Psoas muscle (tissue), 8 donors: ENCODE data around the gene FGD4. TPM values are rescaled to one million over a fixed set of nuclear protein-coding genes. Genes with fewer than 3 reads are reported as not detected.

Experiments
- ATAC-seq, 4 donors: fragments of 200-7000 bp; cut with Tn5 transposase; one replicate each; pipeline ENCODE4 v1.9.1; 2020; ENCODE audit warnings: moderate library complexity in 3 of 4, mild to moderate bottlenecking in 2 of 4
- DNase-seq, 2 donors: peaks; one replicate each; pipeline ENCODE4 v3.0.0-alpha.2; 2020
- H3K27ac ChIP-seq: fragments of 200-600 bp; one replicate; pipeline ENCODE4 v1.8.0; 2022
- H3K27me3 ChIP-seq, 3 donors: fragments of 200-600 bp in 1 of 3; one replicate each; pipeline versions ENCODE4 v1.6.1 to v1.8.0; 2013 to 2022; ENCODE audit warnings: low read length in 2 of 3, mild to moderate bottlenecking in 2 of 3, moderate library complexity in 1 of 3; ENCODE audit not compliant: insufficient read depth in 3 of 3
- H3K36me3 ChIP-seq, 2 donors: fragments of 200-600 bp in 1 of 2; one replicate each; pipeline versions ENCODE4 v1.6.1 to v1.8.0; 2013 to 2022; ENCODE audit warnings: low read depth in 1 of 2, mild to moderate bottlenecking in 1 of 2, moderate library complexity in 1 of 2; ENCODE audit not compliant: insufficient read depth in 1 of 2
- H3K4me1 ChIP-seq: fragments of 200-600 bp; one replicate; pipeline ENCODE4 v1.8.0; 2022
- H3K4me3 ChIP-seq: fragments of 200-600 bp; one replicate; pipeline ENCODE4 v1.8.0; 2022; ENCODE audit warnings: mild to moderate bottlenecking
- H3K9me3 ChIP-seq: fragments of 200-600 bp; one replicate; pipeline ENCODE4 v1.8.0; 2022
- WGBS, 3 donors: extraction: QIAGEN DNeasy Blood & Tissue Kit; methylation state at CpG; one replicate each; pipeline versions ENCODE4 v1.1.6 to v1.1.7; 2013; 5-methylcytosine and 5-hydroxymethylcytosine counted together
- intact Hi-C, 2 donors: fragments of 100-400 bp; cut with DNase I; formaldehyde crosslinking; loops; one replicate each; pipeline versions ENCODE4 v1.11.0 to v1.14.2; 2022
- polyA plus RNA-seq, 3 donors: library from polyadenylated mRNA; stranded (reverse); fragments of 200-250 nt; gene quantifications; one replicate each; pipeline ENCODE4 v1.2.3, GENCODE V29; 2013
- total RNA-seq, 4 donors: library from RNA; stranded (reverse); fragmentation: NEBNext Ultra II Directional in 2 of 4; extraction: Animal tissue kit (Norgen Biotek cat#: 25700) in 2 of 4; gene quantifications; one replicate each; pipeline versions ENCODE4 v1.2.1 to v1.2.4, GENCODE V29; 2021 to 2023
- TF ChIP-seq, protein P1 (sequence below): fragments of 200-600 bp; IDR thresholded peaks from one replicate; pipeline ENCODE4 v1.8.0; 2022; ENCODE audit warnings: antibody characterized with exemption
- donor health status: healthy with polysubstance abuse.
- donor health status: DM: no; HTN: no; CAD: no; lungs with moderate emphysema.
- donor health status: Bipolar disorder and iron deficiency.
- donor health status: healthy.
- donor health status: DM: yes; HTN: yes; CAD: no.
- donor health status: DM: no; HTN: no; CAD: no.
- donor health status: DM: no; HTN: no; CAD: no.
- donor health status: DM: yes; HTN: yes; CAD: no.

Gene FGD4
- total and polyA plus RNA-seq, 7 donors, result 1.1 to 20.8 (median 14.9) TPM

DNA sequence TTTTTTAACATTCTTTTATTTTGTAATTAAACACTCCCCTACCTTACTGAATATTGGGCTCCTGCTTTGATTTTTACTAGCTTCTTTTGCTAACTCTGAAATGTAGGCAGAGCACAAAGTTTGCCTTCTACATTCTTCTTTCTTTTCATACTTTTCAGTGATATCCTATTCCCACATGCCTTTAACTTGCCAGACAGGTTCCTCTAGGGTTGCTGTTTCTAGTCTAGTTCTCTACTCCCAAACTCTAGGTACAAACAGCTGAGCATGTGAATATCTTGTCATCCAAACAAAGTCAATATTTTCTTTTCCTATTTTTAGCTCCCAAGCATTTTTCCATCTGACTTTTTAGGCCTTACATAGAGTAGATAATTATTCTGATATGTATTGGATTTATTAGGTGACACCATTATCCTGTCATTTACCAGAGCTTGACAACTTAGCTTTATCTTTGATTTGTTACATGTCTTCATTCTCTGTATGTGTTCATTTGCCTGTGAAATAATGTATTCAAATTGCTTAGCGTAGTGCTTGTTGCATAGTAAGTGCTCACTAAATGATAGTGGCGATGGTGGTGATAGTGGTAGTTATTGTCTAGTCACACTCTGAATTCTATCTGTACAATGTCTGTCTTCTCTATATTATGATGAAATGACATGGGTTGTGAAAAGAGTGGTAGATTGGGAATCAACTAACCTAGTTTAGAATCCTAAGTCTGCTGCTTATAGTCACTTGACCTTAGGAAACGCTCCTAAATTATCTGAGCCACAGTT lies 206.2 kb downstream of the FGD4 start:
- no peaks in the 10 kb centered on the region for H3K9me3 ChIP-seq
- ATAC-seq, result no peak
- H3K36me3 ChIP-seq, result peaks cover 0 to 62% of the 10 kb centered on the region in 2 donors
- H3K27ac ChIP-seq, result no peak overlapping the region
- TF ChIP-seq, protein P1, sequence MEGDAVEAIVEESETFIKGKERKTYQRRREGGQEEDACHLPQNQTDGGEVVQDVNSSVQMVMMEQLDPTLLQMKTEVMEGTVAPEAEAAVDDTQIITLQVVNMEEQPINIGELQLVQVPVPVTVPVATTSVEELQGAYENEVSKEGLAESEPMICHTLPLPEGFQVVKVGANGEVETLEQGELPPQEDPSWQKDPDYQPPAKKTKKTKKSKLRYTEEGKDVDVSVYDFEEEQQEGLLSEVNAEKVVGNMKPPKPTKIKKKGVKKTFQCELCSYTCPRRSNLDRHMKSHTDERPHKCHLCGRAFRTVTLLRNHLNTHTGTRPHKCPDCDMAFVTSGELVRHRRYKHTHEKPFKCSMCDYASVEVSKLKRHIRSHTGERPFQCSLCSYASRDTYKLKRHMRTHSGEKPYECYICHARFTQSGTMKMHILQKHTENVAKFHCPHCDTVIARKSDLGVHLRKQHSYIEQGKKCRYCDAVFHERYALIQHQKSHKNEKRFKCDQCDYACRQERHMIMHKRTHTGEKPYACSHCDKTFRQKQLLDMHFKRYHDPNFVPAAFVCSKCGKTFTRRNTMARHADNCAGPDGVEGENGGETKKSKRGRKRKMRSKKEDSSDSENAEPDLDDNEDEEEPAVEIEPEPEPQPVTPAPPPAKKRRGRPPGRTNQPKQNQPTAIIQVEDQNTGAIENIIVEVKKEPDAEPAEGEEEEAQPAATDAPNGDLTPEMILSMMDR, result no peak
- H3K4me1 ChIP-seq, result no peaks in the 10 kb centered on the region
- intact Hi-C loops, result no loop called here
- 94 to 97% (median 96%) methylated on average over 3 of the region's 3 CpGs for WGBS, 3 donors
- no peak for DNase-seq
- H3K4me3 ChIP-seq, result no peak overlapping the region
- no peaks in the 10 kb centered on the region for H3K27me3 ChIP-seq

DNA sequence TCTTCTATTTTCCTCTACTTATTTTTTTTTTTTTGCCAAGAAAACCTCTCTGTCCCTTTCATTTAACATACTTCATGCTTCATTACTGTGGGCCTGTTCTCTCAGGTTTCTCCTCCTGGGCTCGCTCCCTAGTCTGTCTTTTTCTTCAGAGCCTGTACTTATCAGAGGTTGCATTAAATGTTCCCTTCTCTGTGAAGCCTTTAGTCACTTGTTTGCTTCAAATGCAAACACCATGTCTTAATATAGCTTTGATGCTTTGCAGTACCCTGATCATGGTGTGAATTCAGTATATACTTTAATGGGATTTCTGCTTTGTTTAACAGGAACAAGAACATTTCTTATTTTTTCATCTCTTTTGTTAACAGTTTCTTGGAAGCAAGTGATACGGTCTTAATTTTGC lies 207.1 kb downstream of the FGD4 start:
- peaks cover 0 to 62% of the 10 kb centered on the region in 2 donors for H3K36me3 ChIP-seq
- ATAC-seq, result no peak
- H3K9me3 ChIP-seq, result no peaks in the 10 kb centered on the region
- DNase-seq, result no peak
- intact Hi-C loops, result no loop called here
- H3K27ac ChIP-seq, result no peak overlapping the region
- TF ChIP-seq, protein P1, result no peak
- 85 to 95% (median 89%) methylated on average over 2 of the region's 2 CpGs for WGBS, 3 donors
- no peaks in the 10 kb centered on the region for H3K4me1 ChIP-seq
- H3K27me3 ChIP-seq, result no peaks in the 10 kb centered on the region
- no peak overlapping the region for H3K4me3 ChIP-seq

DNA sequence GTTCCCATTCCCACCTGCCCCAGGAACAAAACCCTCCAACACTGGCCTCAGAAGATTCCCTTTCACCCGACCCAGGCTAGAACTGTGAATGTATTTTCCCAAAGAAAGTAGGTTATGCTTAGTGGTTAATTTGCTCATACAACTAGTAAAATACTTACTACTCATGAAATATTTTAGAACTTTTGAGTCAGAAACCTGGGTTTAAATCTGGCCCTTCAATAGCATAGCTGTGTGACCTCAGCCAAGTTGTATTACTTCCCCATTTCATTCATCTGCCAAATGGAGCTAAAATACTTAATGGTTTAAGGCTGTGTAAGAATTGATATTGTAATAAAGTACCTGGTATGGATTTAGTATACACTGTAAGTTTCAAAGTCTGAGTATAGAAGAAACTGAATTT lies 210.6 kb downstream of the FGD4 start:
- no peak for DNase-seq
- Histone ChIP-seq H3K9me3 (no peaks in the 10 kb centered on the region), H3K27me3 (no peaks in the 10 kb centered on the region), H3K36me3 (peaks cover 6 to 85% of the 10 kb centered on the region in 2 donors), H3K27ac (no peak overlapping the region), H3K4me3 (no peak overlapping the region), H3K4me1 (no peaks in the 10 kb centered on the region)
- TF ChIP-seq, protein P1, result no peak
- intact Hi-C loops, result no loop called here
- ATAC-seq, result no peak
- 81 to 87% (median 84%) methylated on average over 1 of the region's 1 CpG for WGBS, 3 donors

DNA sequence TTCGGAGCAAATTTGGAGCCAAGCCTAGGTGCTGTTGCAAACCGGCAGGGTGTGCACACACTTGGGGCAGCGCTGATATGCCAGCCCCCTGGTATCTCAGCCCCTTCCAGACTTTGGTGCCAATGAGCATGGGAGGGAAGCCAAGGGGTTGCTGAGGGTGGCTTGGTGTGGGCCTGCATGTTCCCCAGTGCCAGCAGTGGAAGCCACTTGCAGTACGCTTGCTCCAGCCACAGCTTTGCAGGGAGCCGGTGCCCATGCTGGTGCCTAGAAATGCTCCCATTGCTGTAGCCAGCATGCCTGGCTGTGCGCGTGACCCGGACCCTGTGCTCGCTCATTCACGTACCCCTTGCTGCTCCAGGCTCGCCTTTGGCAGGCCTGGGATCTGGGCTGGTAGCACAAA lies 212.6 kb downstream of the FGD4 start:
- DNase-seq (no peak), ATAC-seq (no peak)
- H3K36me3 ChIP-seq, result peaks cover 6 to 93% of the 10 kb centered on the region in 2 donors
- WGBS, 3 donors, result 94 to 97% (median 94%) methylated on average over 11 of the region's 11 CpGs
- no peaks in the 10 kb centered on the region for H3K4me1 ChIP-seq
- no peak overlapping the region for H3K4me3 ChIP-seq
- TF ChIP-seq, protein P1, result no peak
- intact Hi-C loops, result no loop called here
- no peaks in the 10 kb centered on the region for H3K27me3 ChIP-seq
- H3K27ac ChIP-seq, result no peak overlapping the region
- H3K9me3 ChIP-seq, result no peaks in the 10 kb centered on the region
